Mesendoderm (in vitro differentiated cells): ENCODE results near the gene RASA3.

Source experiments
- DNase-seq: peaks from one replicate; pipeline ENCODE4 v3.0.0; 2013
- H2AK5ac ChIP-seq: 2 replicates; pipeline ENCODE4 v1.6.1; 2013; ENCODE audit warnings: low read length, inconsistent platforms
- H2BK120ac ChIP-seq: 2 replicates; pipeline ENCODE4 v1.6.1; 2013; ENCODE audit warnings: low read depth, mild to moderate bottlenecking, low read length, moderate library complexity, mixed read lengths
- H2BK15ac ChIP-seq: replicated peaks from 2 replicates; pipeline ENCODE4 v1.6.1; 2013; ENCODE audit warnings: low read depth, mild to moderate bottlenecking, moderate library complexity
- H2BK5ac ChIP-seq: 2 replicates; pipeline ENCODE4 v1.6.1; 2013; ENCODE audit warnings: low read length, inconsistent platforms
- H3K18ac ChIP-seq: 2 replicates; pipeline ENCODE4 v1.6.1; 2013; ENCODE audit warnings: mild to moderate bottlenecking, low read length, mixed read lengths
- H3K23ac ChIP-seq: one replicate; pipeline ENCODE4 v1.6.1; 2013; ENCODE audit warnings: low read length
- H3K27ac ChIP-seq: 2 replicates; pipeline ENCODE4 v1.5.1; 2013; ENCODE audit warnings: low read depth, mild to moderate bottlenecking, inconsistent platforms, low read length, moderate library complexity
- H3K27me3 ChIP-seq: 2 replicates; pipeline ENCODE4 v1.6.1; 2013; ENCODE audit warnings: low read length, control low read depth, mild to moderate bottlenecking, inconsistent platforms; ENCODE audit not compliant: insufficient read depth, poor library complexity
- H3K36me3 ChIP-seq: 2 replicates; pipeline ENCODE4 v1.6.1; 2013; ENCODE audit warnings: low read length, inconsistent platforms; ENCODE audit not compliant: control insufficient read depth, insufficient read depth
- H3K4ac ChIP-seq: one replicate; pipeline ENCODE4 v1.6.1; 2013; ENCODE audit warnings: low read depth, mild to moderate bottlenecking, low read length, moderate library complexity
- H3K4me1 ChIP-seq: 2 replicates; pipeline ENCODE4 v1.6.1; 2013; ENCODE audit warnings: low read depth, low read length, inconsistent platforms; ENCODE audit not compliant: control insufficient read depth
- H3K4me2 ChIP-seq: 2 replicates; pipeline ENCODE4 v1.6.1; 2013; ENCODE audit warnings: low read length
- H3K4me3 ChIP-seq: 2 replicates; pipeline ENCODE4 v1.5.1; 2013; ENCODE audit warnings: mild to moderate bottlenecking, low read length
- H3K56ac ChIP-seq: one replicate; pipeline ENCODE4 v1.6.1; 2013; ENCODE audit warnings: low read length
- H3K79me1 ChIP-seq: 2 replicates; pipeline ENCODE4 v1.6.1; 2013; ENCODE audit warnings: low read length, inconsistent platforms
- H3K79me2 ChIP-seq: 2 replicates; pipeline ENCODE4 v1.6.1; 2013; ENCODE audit warnings: mild to moderate bottlenecking, low read length; ENCODE audit not compliant: control insufficient read depth, insufficient read depth
- H3K9ac ChIP-seq: 2 replicates; pipeline ENCODE4 v1.6.1; 2013; ENCODE audit warnings: low read length, inconsistent platforms
- H4K5ac ChIP-seq: one replicate; pipeline ENCODE4 v1.6.1; 2013; ENCODE audit warnings: low read length
- H4K8ac ChIP-seq: one replicate; pipeline ENCODE4 v1.6.1; 2013; ENCODE audit warnings: low read depth, mild to moderate bottlenecking, control low read depth, low read length, moderate library complexity
- WGBS: extraction: QIAGEN DNeasy Blood & Tissue Kit; methylation state at CpG from one replicate; pipeline ENCODE4 v1.1.7; 2013; ENCODE audit warnings: low lambda C conversion rate, missing lambda C conversion rate; ENCODE audit not compliant: insufficient coverage; ENCODE audit errors: extremely low coverage; 5-methylcytosine and 5-hydroxymethylcytosine counted together

Gene RASA3

GRCh38 chr13:114088863-114089262, 43.6 kb downstream of the RASA3 start:
- DNase-seq, result no peak
- no peak overlapping the region for H4K8ac ChIP-seq
- H4K5ac ChIP-seq, result no peak overlapping the region
- WGBS, result no CpG with 5 or more reads among the region's 7 CpGs
- H3K27ac ChIP-seq, result no peak overlapping the region
- H2BK120ac ChIP-seq, result no peak overlapping the region
- peak overlapping the region; percentile 19 for H3K18ac ChIP-seq
- no peak overlapping the region for H2BK15ac ChIP-seq
- H3K56ac ChIP-seq, result no peak overlapping the region
- peaks cover 1% of the 10 kb centered on the region for H3K4me1 ChIP-seq
- peaks cover 2% of the 10 kb centered on the region for H3K79me1 ChIP-seq
- H3K79me2 ChIP-seq, result no peaks in the 10 kb centered on the region
- H3K36me3 ChIP-seq, result no peaks in the 10 kb centered on the region
- H3K9ac ChIP-seq, result no peak overlapping the region
- H3K4me2 ChIP-seq, result no peak overlapping the region
- H3K27me3 ChIP-seq, result no peaks in the 10 kb centered on the region
- no peak overlapping the region for H3K4ac ChIP-seq
- H2BK5ac ChIP-seq, result no peak overlapping the region
- H3K23ac ChIP-seq, result no peak overlapping the region
- H2AK5ac ChIP-seq, result no peak overlapping the region
- no peak overlapping the region for H3K4me3 ChIP-seq

DNA sequence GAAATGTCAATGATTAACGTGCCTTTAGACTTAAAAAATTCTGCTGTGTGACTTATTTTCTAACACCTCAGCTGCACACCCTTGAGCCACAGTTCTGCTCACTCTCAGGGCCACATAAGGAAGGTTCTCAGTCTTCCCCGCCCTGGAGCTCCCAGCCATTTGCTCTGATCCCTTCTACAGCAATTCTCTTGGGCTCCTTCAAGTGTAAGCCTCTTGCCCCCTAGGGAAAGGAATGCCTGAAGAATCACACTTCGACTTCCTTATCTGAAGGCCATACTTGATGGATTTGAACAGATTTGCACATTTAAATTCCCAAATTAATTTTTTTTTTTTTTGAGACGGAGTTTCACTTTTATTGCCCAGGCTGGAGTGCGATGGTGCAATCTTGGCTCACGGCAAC, 44.2 kb downstream of the RASA3 start:
- H3K27ac ChIP-seq, result no peak overlapping the region
- H3K4ac ChIP-seq, result no peak overlapping the region
- no peaks in the 10 kb centered on the region for H3K79me2 ChIP-seq
- H3K36me3 ChIP-seq, result no peaks in the 10 kb centered on the region
- peak; percentile 86 for DNase-seq
- H2BK15ac ChIP-seq, result no peak overlapping the region
- H3K4me3 ChIP-seq, result no peak overlapping the region
- no peak overlapping the region for H3K4me2 ChIP-seq
- no peak overlapping the region for H3K9ac ChIP-seq
- H3K79me1 ChIP-seq, result peaks cover 1% of the 10 kb centered on the region
- no peak overlapping the region for H2AK5ac ChIP-seq
- H3K27me3 ChIP-seq, result no peaks in the 10 kb centered on the region
- no peak overlapping the region for H2BK5ac ChIP-seq
- peaks cover 1% of the 10 kb centered on the region for H3K4me1 ChIP-seq
- H4K5ac ChIP-seq, result no peak overlapping the region
- no peak overlapping the region for H3K23ac ChIP-seq
- WGBS, result no CpG with 5 or more reads among the region's 6 CpGs
- H2BK120ac ChIP-seq, result no peak overlapping the region
- H4K8ac ChIP-seq, result no peak overlapping the region
- no peak overlapping the region for H3K56ac ChIP-seq
- H3K18ac ChIP-seq, result no peak overlapping the region

GRCh38 chr13:114087430-114087829, 45.0 kb downstream of the RASA3 start:
- peaks cover 5% of the 10 kb centered on the region for H3K79me1 ChIP-seq
- no CpG with 5 or more reads among the region's 18 CpGs for WGBS
- H2AK5ac ChIP-seq, result no peak overlapping the region
- no peak overlapping the region for H3K23ac ChIP-seq
- no peak overlapping the region for H3K4me3 ChIP-seq
- peak overlapping the region; percentile 49 for H3K56ac ChIP-seq
- H2BK5ac ChIP-seq, result no peak overlapping the region
- no peak overlapping the region for H2BK120ac ChIP-seq
- no peak overlapping the region for H4K8ac ChIP-seq
- H2BK15ac ChIP-seq, result no peak overlapping the region
- H3K79me2 ChIP-seq, result no peaks in the 10 kb centered on the region
- peak overlapping the region; percentile 27 for H3K9ac ChIP-seq
- H3K27me3 ChIP-seq, result no peaks in the 10 kb centered on the region
- H3K4me2 ChIP-seq, result peak overlapping the region; percentile 48
- H3K18ac ChIP-seq, result peak overlapping the region; percentile 61
- H3K4ac ChIP-seq, result no peak overlapping the region
- peak overlapping the region; percentile 34 for H3K27ac ChIP-seq
- H3K36me3 ChIP-seq, result no peaks in the 10 kb centered on the region
- H3K4me1 ChIP-seq, result peaks cover 4% of the 10 kb centered on the region
- no peak overlapping the region for H4K5ac ChIP-seq
- no peak for DNase-seq

GRCh38 chr13:114082849-114083645, 49.4 kb downstream of the RASA3 start:
- DNase-seq, result no peak
- no peak overlapping the region for H4K5ac ChIP-seq

DNA sequence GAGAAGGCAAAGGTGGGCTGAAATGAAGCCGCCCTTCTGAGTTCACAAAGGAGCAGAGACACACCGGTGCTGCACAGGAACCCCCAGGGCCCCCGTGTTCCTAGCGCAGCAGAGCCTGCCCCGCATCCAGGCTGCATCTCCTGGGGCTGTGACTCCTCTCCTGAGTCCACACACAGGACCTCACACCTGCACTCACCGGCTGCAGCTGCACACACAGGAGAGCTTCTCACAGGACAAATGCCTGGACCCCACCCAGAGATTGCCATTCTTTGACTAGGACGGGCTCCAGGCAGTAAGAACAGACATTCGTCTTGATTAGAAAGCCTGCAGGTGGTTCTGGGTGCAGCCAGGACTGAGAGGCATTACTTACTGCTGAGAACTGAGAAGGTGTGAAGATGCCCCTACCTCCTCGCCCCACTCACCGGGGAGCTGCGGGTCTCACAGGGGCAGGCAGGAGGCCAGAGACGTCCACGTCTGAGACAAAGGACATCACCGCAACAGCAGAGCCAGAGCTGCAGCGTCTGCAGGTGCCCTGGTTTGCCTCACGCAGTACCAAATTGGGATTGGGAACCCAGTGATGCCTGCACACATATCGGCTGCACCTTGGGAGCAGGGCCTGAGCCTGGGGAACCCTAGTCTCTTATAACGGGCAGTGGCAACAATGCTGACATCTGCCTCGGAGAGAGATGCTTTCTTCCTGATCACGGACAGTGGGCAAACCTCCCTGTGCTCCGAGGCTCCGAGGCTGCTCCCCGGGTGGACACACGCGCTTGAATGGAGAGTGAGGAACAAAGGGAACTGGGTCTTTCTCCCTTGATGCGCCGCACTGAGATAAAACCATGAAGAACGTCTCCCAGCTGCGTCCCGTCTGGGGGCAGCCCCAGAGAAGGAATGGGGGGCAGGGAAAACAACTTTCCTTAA, 50.4 kb downstream of the RASA3 start:
- Histone ChIP-seq H3K27ac (no peak overlapping the region), H3K4me1 (peaks cover 3% of the 10 kb centered on the region), H3K4me2 (no peak overlapping the region), H4K8ac (no peak overlapping the region), H2BK120ac (no peak overlapping the region), H3K79me2 (no peaks in the 10 kb centered on the region), H2BK15ac (no peak overlapping the region), H3K79me1 (peaks cover 9% of the 10 kb centered on the region), H3K4ac (no peak overlapping the region), H3K27me3 (no peaks in the 10 kb centered on the region), H3K23ac (no peak overlapping the region), H3K9ac (no peak overlapping the region), H3K56ac (no peak overlapping the region), H2BK5ac (no peak overlapping the region), H4K5ac (no peak overlapping the region), H2AK5ac (no peak overlapping the region), H3K36me3 (no peaks in the 10 kb centered on the region), H3K4me3 (no peak overlapping the region), H3K18ac (no peak overlapping the region)
- no CpG with 5 or more reads among the region's 30 CpGs for whole genome bisulfite sequencing
- DNase-seq, result no peak

More at GRCh38 chr13:114082849-114083645, 49.4 kb downstream of the RASA3 start:
- no peak overlapping the region for H4K8ac ChIP-seq
- no peak overlapping the region for H3K4me2 ChIP-seq
- WGBS, result no CpG with 5 or more reads among the region's 23 CpGs
- no peaks in the 10 kb centered on the region for H3K27me3 ChIP-seq
- H3K56ac ChIP-seq, result peak overlapping the region; percentile 17
- no peak overlapping the region for H3K9ac ChIP-seq
- no peak overlapping the region for H3K18ac ChIP-seq
- H3K4me3 ChIP-seq, result no peak overlapping the region
- peak overlapping the region; percentile 66 for H3K23ac ChIP-seq
- no peaks in the 10 kb centered on the region for H3K79me2 ChIP-seq
- no peak overlapping the region for H2BK15ac ChIP-seq
- H3K36me3 ChIP-seq, result no peaks in the 10 kb centered on the region
- no peak overlapping the region for H2BK5ac ChIP-seq
- H3K4me1 ChIP-seq, result peaks cover 3% of the 10 kb centered on the region
- no peak overlapping the region for H2AK5ac ChIP-seq
- no peak overlapping the region for H2BK120ac ChIP-seq
- peaks cover 9% of the 10 kb centered on the region for H3K79me1 ChIP-seq
- H3K27ac ChIP-seq, result no peak overlapping the region
- H3K4ac ChIP-seq, result no peak overlapping the region
